ENCODE results near the gene PALM.
"Not testable (repeated sequence)": the region's sequence is repeated elsewhere in the genome, so short reads cannot be mapped to it uniquely, and the experiment has no call there.

Gene PALM

DNA sequence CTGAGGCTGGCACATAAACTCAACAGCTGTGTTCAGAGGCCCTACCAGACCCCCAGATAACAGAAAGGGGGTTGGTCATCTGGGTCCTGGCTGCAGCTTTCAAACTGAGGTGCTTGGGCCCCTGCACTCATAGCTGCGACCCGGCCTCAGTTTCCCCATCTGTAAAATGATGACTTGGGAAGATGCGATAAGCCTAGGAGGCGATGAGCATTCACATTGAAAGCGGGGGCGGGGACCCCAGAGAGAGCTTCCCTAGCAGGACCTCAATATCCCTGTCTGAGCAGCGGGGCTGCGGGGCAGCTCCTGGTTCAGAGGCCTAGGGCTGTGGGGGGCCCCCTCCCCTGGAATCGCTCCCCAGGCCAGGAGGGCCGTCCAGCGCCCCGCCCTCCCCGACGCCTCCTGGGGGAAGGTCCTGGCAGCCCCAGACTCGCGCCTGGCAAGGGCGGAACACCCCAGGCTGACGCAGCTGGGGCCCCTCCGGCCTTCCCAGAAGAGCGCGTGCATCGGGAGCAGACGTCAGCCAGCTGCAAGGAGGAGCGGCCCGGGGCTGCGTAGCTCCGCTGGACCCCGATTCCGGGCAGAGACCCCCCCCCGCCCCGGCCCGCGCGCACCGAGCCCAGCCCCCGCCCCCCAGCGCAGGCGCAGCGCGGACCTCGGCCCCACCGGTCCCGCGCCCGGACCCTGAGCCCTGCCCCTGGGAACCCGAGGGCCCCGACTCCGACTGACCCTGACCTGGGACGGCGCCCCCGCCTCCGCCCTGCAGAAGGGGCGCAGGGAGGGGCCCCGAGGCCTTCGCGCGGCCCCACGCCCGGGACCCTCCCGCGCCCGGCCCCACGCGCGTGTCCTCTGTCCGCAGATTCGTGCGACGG lies 29.1 kb upstream of the PALM start:
- DNase-seq: no peak

DNA sequence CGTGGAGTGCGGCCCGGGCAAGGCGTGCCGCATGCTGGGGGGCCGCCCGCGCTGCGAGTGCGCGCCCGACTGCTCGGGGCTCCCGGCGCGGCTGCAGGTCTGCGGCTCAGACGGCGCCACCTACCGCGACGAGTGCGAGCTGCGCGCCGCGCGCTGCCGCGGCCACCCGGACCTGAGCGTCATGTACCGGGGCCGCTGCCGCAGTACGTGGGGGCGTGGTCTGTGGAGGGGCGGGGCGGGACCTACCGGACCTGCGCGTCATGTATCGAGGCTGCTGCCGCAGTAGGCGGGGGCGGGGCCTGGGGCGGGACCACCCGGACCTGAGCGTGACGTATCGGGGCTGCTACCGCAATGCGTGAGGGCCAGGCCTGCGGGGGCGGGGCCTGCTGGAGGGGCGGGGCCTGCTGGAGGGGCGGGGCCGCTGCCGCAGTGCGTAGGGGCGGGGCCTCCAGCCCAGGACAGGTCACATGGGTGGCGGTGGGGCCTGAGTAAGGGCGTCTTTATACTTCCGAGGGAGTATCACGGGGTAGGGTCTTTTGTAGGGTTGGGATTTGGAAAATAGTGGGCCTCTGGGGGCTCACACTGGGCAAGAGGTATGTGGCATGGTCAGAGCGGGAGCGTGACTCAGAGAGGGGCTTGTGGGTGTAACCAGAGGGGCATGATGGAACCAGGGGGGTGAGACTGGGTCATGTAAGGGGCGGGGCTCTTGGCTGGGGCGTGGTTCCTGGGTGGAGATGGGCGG lies 28.3 kb upstream of the PALM start:
- peak; percentile 99 for DNase-seq

DNA sequence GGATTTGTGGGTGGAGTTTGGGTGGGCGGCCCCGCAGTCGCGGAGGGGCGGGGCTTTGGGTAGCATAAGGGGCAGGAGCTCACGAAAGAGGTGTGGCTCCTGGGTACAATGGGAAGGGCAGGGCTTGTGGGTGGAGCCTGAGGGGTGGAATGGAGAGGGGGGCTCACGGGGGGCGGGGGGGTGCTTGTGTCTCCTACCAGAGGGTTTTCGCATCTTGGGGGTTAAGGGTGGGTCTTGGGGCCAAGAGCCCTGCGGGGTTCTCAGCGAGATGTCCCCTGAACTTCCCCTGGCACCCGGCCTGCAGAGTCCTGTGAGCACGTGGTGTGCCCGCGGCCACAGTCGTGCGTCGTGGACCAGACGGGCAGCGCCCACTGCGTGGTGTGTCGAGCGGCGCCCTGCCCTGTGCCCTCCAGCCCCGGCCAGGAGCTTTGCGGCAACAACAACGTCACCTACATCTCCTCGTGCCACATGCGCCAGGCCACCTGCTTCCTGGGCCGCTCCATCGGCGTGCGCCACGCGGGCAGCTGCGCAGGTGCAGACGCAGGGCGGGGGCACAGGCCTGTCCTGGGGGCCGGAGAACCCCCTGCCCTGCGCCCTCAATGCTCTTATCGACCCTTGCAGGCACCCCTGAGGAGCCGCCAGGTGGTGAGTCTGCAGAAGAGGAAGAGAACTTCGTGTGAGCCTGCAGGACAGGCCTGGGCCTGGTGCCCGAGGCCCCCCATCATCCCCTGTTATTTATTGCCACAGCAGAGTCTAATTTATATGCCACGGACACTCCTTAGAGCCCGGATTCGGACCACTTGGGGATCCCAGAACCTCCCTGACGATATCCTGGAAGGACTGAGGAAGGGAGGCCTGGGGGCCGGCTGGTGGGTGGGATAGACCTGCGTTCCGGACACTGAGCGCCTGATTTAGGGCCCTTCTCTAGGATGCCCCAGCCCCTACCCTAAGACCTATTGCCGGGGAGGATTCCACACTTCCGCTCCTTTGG lies 27.4 kb upstream of the PALM start:
- DNase-seq: peak; percentile 70

- DNase-seq: no peak
Observed at GRCh38 chr19:682678-683320, 25.9 kb upstream of the PALM start.

- no peak for DNase-seq
Observed at GRCh38 chr19:685454-685931, 23.2 kb upstream of the PALM start.

DNA sequence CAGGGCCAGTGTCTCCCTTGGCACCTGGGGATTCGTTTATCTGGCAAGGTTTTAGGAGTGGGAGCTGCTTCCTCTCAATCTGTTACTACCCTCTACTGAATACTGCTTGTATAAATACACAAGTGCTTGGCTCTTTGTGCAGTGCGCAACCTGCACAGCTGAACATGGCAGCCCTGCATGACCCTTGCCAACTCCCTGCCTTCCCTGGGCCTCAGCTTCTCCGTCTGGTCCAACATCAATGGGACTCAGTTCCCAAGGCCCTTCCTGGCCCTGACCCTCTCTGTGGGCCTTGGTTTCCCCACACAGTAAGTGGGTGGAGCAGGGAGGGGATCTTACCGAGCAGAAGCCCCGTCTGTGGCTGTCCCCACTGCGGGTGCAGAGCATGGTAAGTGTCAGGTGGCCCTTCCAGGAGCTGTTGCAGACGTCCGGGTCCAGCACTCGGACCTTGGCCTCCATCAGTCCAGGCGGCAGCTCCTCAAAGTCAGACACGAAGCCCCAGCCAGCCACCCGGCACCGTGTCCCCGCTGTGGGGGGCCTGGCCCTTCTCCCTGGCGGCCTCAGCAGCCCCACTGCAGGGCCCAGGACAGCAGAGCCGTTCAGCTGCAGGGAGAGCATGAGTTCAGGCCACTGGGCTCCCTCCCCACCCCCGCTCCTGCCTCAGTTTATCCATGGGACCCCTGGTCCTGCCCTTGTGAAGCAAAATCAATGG lies 22.0 kb upstream of the PALM start:
- no peak for DNase-seq

DNA sequence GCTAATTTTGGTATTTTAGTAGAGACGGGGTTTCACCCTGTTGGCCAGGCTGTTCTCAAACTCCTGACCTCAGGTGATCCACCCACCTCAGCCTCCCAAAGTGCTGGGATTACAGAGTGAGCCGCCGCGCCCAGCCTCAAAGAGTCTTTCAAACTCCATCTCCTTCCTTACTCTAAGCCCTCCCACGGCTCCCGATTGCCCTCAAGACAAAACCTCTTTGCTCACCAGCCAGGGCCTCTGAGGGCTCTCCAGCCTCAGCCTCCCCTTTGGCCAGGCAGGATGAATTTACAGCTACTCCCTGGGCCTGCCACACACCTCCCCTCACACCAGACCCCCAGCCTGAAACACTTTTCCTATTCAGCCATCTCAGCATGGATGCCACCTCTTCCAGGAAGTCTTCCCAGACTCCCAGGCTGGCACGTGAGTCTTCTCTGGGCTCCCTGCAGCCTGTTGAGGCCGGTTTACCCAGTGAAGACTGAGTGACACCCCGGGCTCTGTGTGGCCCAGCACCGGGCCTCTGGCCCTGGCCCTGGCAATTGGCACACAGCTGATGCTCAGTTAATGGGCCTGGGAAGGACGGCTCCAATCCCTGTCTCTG lies 21.1 kb upstream of the PALM start:
- no peak for DNase-seq

DNA sequence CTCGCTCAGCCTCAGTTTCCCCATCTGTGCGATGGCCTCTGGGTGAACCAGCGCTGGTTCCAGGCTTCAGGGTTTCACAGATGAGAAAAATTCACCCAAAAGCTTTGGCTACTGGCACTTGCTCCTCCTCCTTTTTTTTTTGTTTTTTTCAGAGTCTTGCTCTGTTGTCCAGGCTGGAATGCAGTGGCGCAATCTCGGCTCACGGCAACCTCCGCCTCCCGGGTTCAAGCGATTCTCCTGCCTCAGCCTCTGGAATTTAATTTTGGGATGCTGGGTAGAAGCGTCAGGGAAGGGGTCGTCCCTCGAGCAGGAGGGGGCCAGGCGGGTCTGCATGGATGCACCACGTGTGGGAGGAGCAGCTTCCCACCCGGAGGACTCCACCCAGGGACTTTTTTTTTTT lies 20.5 kb upstream of the PALM start:
- DNase-seq: no peak

DNA sequence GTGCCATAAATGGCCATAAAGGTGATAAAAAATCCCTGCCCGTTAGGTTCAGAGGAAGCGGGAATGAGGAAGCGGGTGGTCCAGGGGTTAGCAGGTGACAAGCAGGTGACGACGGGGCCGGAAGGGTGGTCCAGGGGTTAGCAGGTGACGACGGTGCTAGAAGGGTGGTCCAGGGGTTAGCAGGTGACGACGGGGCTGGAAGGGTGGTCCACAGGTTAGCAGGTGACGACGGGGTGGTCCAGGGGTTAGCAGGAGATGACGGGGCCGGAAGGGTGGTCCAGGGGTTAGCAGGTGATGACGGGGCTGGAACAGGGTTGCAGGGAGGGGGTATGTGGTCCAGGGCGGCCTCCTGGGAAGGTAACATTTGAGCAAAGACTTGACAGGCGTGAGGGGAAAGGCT lies 19.7 kb upstream of the PALM start:
- DNase-seq: no peak

- DNase-seq: no peak
Observed at GRCh38 chr19:690203-690602, 18.5 kb upstream of the PALM start.

DNA sequence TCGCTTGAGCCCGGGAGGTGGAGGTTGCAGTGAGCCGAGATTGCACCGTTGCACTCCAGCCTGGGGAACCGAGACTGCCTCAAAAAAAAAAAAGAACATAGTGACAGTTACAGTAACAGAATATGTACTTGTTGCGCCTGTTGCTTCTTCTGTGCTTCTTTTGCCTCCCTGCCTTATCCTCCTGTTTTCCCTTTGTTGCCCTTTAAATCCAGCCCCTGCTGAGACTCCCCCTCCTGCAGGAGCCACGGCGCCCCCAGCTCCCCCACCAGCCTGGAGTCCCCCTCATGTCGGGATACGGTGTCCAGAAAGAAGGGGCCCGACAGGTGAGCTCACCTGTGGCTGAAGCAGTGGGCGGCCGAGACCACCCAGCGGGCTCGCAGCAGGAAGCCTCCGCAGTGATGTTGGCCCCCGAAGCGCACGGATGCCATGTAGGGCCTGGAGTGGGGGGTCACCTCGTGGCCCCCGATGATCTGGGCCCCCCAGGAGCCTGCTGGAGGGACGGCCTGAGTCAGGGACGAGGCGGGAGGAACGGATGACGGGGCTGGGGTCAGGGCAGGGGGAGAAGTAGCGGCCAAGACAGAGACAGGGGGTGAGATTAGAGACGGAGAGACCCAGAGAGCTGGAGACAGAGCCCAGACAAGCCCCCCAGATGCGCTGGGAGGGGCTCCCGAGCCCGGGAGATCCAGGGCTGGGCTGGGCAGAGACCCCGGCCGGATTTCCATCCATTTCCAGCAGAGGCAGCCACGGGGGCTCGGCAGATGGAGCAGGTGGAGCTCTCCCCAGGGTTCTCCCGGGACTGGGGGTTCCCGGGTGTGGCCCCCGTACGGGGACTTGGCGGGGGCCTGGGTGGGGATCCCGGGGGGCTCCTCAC lies 14.0 kb upstream of the PALM start:
- DNase-seq: no peak

GRCh38 chr19:695352-695949 lies 13.3 kb upstream of the PALM start, which contains the start of gene PRSS57:
PRSS57 (minus strand) TSS chr19:695452; CDS start chr19:695430, 22 bp downstream.
- DNase-seq: peak; percentile 56

DNA sequence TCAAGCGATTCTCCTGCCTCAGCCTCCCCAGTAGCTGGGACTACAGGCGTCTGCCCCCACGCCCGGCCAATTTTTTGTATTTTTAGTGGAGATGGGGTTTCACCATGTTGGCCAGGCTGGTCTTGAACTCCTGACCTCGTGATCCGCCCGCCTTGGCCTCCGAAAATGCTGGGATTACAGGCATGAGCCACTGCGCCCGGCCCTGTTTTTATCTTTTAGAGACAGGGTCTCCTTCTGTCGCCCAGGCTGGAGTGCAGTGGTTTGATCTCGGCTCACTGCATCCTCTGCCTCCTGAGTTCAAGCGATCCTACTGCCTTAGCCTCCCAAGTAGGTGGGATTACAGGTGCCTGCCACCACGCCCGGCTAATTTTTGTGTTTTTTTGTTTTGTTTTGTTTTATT lies 10.2 kb upstream of the PALM start:
- not testable (repeated sequence) for DNase-seq

DNA sequence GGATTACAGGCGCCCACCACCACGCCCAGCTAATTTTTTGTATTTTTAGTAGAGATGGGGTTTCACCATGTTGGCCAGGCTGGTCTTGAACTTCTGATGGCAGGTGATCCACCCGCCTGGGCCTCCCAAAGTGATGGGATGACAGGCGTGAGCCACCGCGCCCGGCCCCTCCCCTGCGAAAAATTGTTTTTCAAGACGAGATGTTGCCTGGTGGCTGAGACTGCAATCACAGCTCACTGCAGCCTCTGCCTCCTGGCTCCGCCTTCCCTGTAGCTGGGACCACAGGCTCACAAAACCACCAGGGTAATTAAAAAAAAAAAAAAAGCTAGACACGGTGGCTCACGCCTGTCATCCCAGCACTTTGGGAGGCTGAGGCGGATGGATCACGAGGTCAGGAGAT lies 8.8 kb upstream of the PALM start:
- peak; percentile 25 for DNase-seq

- DNase-seq: not testable (repeated sequence)
Observed at GRCh38 chr19:702847-703246, 5.9 kb upstream of the PALM start.

DNA sequence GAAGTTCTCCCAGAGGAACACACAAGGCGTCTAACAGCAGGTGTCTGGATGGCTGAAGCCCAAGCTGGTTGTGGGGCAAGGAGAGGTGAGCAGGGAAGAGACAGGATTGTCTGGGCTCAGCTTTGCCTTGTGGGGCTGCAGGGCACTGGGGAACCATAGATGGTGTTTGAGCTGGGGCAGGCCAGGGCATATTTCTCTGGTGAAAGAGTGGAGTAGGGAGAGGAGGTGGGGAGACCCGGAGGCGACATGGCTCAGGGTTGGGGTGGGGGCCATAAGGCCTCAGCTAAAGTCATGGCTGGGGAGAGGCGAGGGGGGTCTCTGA lies 5.4 kb upstream of the PALM start:
- DNase-seq: no peak

DNA sequence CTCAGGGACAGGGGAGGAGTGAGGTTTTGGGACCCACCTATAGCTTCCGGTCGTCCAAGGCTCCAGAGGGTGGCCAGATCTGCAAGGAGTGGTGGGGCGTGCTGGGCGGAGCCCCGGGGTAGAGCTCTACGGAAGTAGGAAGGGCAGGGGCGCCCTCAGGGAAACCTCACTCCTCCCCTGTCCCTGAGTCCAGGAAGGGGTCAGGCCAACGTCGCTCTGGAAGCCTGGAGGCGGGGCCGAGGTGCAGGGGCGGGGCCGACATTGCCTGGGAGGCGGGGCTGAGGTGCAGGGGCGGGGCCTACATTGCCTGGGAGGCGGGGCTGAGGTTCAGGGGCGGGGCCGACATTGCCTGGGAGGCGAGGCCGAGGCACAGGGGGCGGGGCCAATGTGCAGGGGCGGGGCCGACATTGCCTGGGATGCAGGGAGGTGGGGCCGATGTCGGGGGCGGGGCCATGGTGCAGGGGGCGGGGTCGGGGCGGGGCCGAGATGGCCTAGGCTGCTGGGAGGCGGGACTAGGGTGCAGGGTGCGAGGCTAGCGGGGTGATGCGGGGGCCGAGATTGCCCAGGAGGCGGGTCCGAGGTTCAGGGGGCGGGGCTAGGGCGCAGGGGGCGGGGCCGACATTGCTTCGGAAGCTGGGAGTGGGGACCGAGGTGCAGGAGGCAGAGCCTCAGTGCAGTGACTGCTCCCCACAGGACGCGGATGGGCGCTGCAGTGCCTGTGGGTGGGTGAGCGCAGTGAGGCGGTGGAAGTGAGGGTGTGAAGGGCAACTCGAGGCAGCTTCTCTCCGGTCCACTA lies 4.9 kb upstream of the PALM start:
- peak; percentile 19 for DNase-seq

DNA sequence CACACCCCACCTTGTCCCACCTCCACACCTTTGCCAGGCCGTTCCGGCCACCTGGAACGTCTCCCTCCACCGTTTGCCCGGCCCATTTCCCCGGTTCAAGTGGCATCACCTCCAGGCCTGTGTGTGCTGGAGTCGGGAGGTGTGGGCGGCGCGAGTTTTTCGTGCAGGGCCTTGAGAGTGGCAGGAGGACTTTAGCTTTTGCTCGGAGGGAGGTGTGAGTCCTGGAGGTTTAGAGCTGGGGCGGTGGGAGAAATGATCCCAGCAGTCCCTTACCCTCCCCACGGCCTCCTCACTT lies 4.3 kb upstream of the PALM start:
- DNase-seq: no peak
